ENCODE results near the gene PPP1CB. TPM values are rescaled to one million over a fixed set of nuclear protein-coding genes. Genes with fewer than 3 reads are reported as not detected.

PPP1CB gene
- total RNA-seq, 1 donor from 2014 or later, result 352 TPM

GRCh38 chr2:28745225-28745624, 6.4 kb upstream of the PPP1CB start:
- DNase-seq, result no peak

GRCh38 chr2:28745876-28746275, 5.8 kb upstream of the PPP1CB start:
- DNase-seq, result no peak

- DNase-seq, result peak; percentile 66
Measured at GRCh38 chr2:28746429-28747111, 5.1 kb upstream of the PPP1CB start.

- no peak for DNase-seq
Measured at GRCh38 chr2:28747714-28748113, 3.9 kb upstream of the PPP1CB start.

GRCh38 chr2:28748176-28748575, 3.5 kb upstream of the PPP1CB start:
- DNase-seq, result no peak

GRCh38 chr2:28748941-28749340, 2.7 kb upstream of the PPP1CB start:
- DNase-seq, result no peak

GRCh38 chr2:28749526-28749925, 2.1 kb upstream of the PPP1CB start:
- DNase-seq, result no peak

GRCh38 chr2:28750316-28751251, 1.0 kb upstream of the PPP1CB start:
- peak; percentile 57 for DNase-seq

GRCh38 chr2:28751956-28752630, 463 bp downstream of the PPP1CB start:
- DNase-seq, result peak; percentile 58

GRCh38 chr2:28752631-28753376, 1.2 kb downstream of the PPP1CB start:
- DNase-seq, result peak; percentile 55

GRCh38 chr2:28754321-28754720, 2.7 kb downstream of the PPP1CB start:
- peak; percentile 24 for DNase-seq

GRCh38 chr2:28755421-28755820, 3.8 kb downstream of the PPP1CB start:
- no peak for DNase-seq

GRCh38 chr2:28758459-28758858, 6.8 kb downstream of the PPP1CB start:
- DNase-seq, result no peak

GRCh38 chr2:28761420-28761819, 9.8 kb downstream of the PPP1CB start:
- DNase-seq, result no peak

- DNase-seq, result no peak
Measured at GRCh38 chr2:28764909-28765711, 13.5 kb downstream of the PPP1CB start.

GRCh38 chr2:28766070-28766469, 14.4 kb downstream of the PPP1CB start:
- no peak for DNase-seq

- no peak for DNase-seq
Measured at GRCh38 chr2:28767337-28767736, 15.7 kb downstream of the PPP1CB start.

- DNase-seq, result no peak
Measured at GRCh38 chr2:28768422-28768821, 16.8 kb downstream of the PPP1CB start.

- no peak for DNase-seq
Measured at GRCh38 chr2:28768952-28769351, 17.3 kb downstream of the PPP1CB start.

- no peak for DNase-seq
Measured at GRCh38 chr2:28772351-28772750, 20.7 kb downstream of the PPP1CB start.

- DNase-seq, result no peak
Measured at GRCh38 chr2:28776471-28776870, 24.8 kb downstream of the PPP1CB start.

Data from tongue (tissue), 2 donors.